GM12865 (cell line): ENCODE results near the gene TMEM169.

Experiments used
- DNase-seq: peaks from one replicate; pipeline ENCODE4 v3.0.0; 2010; ENCODE audit warnings: low read depth
- H3K4me3 ChIP-seq: 2 replicates; pipeline ENCODE4 v1.5.1; 2011; ENCODE audit warnings: mild to moderate bottlenecking, low read depth, low read length, control low read depth
- CTCF ChIP-seq: IDR thresholded peaks from 2 replicates; pipeline ENCODE4 v1.5.1; 2011; ENCODE audit warnings: low read length, control low read depth, low read depth, inconsistent platforms; ENCODE audit not compliant: insufficient read depth; ENCODE audit errors: missing control alignments

The TMEM169 gene

GRCh38 chr2:216086207-216086893 is 4.6 kb downstream of the TMEM169 start:
- H3K4me3 ChIP-seq = no peak overlapping the region
- no peak for DNase-seq
- no peak for TF ChIP-seq CTCF

GRCh38 chr2:216090369-216090786 is 8.7 kb downstream of the TMEM169 start:
- peak; percentile 64 for DNase-seq
- no peak overlapping the region for H3K4me3 ChIP-seq
- TF ChIP-seq CTCF = no peak

- DNase-seq = no peak
- no peak overlapping the region for H3K4me3 ChIP-seq
- TF ChIP-seq CTCF = no peak
Measured at GRCh38 chr2:216092646-216093045, 10.9 kb downstream of the TMEM169 start.

- no peak for TF ChIP-seq CTCF
- no peak for DNase-seq
- H3K4me3 ChIP-seq = no peak overlapping the region
Measured at GRCh38 chr2:216094701-216095100, 13.0 kb downstream of the TMEM169 start.

GRCh38 chr2:216098421-216099334 is 17.0 kb downstream of the TMEM169 start:
- no peak overlapping the region for H3K4me3 ChIP-seq
- DNase-seq = no peak
- no peak for TF ChIP-seq CTCF

- TF ChIP-seq CTCF = no peak
- DNase-seq = no peak
- H3K4me3 ChIP-seq = no peak overlapping the region
Measured at GRCh38 chr2:216101109-216101508, 19.4 kb downstream of the TMEM169 start.
